ENCODE data around the gene PDLIM3.

- TF ChIP-seq POLR2AphosphoS5 (IDR thresholded peaks at IDR 0.05; ENCODE audit: low read depth) (no peak), CTCF (conservative IDR thresholded peaks at IDR 0.05; ENCODE audit: low read depth in 2 of 2) (no peak), EZH2 (IDR thresholded peaks at IDR 0.05; ENCODE audit: low read depth, unreplicated experiment) (no peak), REST (IDR thresholded peaks at IDR 0.05; ENCODE audit: unreplicated experiment) (no peak), EZH2phosphoT487 (IDR thresholded peaks at IDR 0.05; ENCODE audit: unreplicated experiment) (no peak), JUNB (IDR thresholded peaks at IDR 0.05; ENCODE audit: unreplicated experiment) (no peak), CREB1 (CRISPR knock-in tag; IDR thresholded peaks at IDR 0.05; ENCODE audit: low read depth) (no peak), STAT1 (IDR thresholded peaks at IDR 0.05; ENCODE audit: unreplicated experiment) (no peak), NANOG (IDR thresholded peaks at IDR 0.05; ENCODE audit: borderline replicate concordance) (no peak)
Observed at GRCh38 chr4:185548587-185548986, 13.3 kb upstream of the PDLIM3 start.

Measured in GM23338 (cell line).